Epithelial cell of proximal tubule (primary cell): Measurements from ENCODE around the gene EAPP. TPM values are rescaled to one million over a fixed set of nuclear protein-coding genes. Genes with fewer than 3 reads are reported as not detected.
"Not testable (repeated sequence)": the region's sequence is repeated elsewhere in the genome, so short reads cannot be mapped to it uniquely, and the experiment has no call there.

Source experiments
- DNase-seq: peaks from one replicate; pipeline ENCODE4 v3.0.0-alpha.2; 2011; ENCODE audit warnings: low read depth
- H3K4me3 ChIP-seq: 2 replicates; pipeline ENCODE4 v1.5.1; 2011; ENCODE audit warnings: low read depth, mild to moderate bottlenecking, low read length
- CTCF ChIP-seq: conservative IDR thresholded peaks from 2 replicates; pipeline ENCODE4 v1.5.1; 2012; ENCODE audit warnings: low read depth, mild to moderate bottlenecking, low read length
- total RNA-seq: library from RNA; depleted of rRNA; stranded (reverse); fragments of >200 nt; gene quantifications from 2 replicates; pipeline ENCODE4 v1.2.3, GENCODE V29; 2015

EAPP gene
- total RNA-seq, 1 donor from 2014 or later, result 29.4 TPM

GRCh38 chr14:34478261-34478660 lies 61.2 kb downstream of the EAPP start:
- no peak overlapping the region for H3K4me3 ChIP-seq
- no peak for TF ChIP-seq CTCF
- no peak for DNase-seq

- DNase-seq, H3K4me3 ChIP-seq: not testable (repeated sequence)
These were observed 63.5 kb downstream of the EAPP start for GRCh38 chr14:34476036-34476435.

GRCh38 chr14:34475163-34475562 lies 64.3 kb downstream of the EAPP start:
- no peak overlapping the region for H3K4me3 ChIP-seq
- TF ChIP-seq CTCF, result no peak
- no peak for DNase-seq

- no peak overlapping the region for H3K4me3 ChIP-seq
- DNase-seq, result no peak
- TF ChIP-seq CTCF, result no peak
These were observed 65.3 kb downstream of the EAPP start for GRCh38 chr14:34474187-34474679.

GRCh38 chr14:34472706-34473279 lies 66.7 kb downstream of the EAPP start:
- no peak overlapping the region for H3K4me3 ChIP-seq
- TF ChIP-seq CTCF, result no peak
- no peak for DNase-seq

- H3K4me3 ChIP-seq, result no peak overlapping the region
These were observed 69.2 kb downstream of the EAPP start for GRCh38 chr14:34470319-34470718.

GRCh38 chr14:34466691-34467090 lies 72.8 kb downstream of the EAPP start:
- TF ChIP-seq CTCF, result no peak
- DNase-seq, result no peak

More at GRCh38 chr14:34470319-34470718, 69.2 kb downstream of the EAPP start:
- no peak for DNase-seq
- TF ChIP-seq CTCF, result no peak

More at GRCh38 chr14:34466691-34467090, 72.8 kb downstream of the EAPP start:
- H3K4me3 ChIP-seq, result no peak overlapping the region

Other genes with a start within 250 kb of the EAPP start
- gene SPTSSA, start 77.5 kb downstream of the EAPP start, total RNA-seq, result 9.8 and 12.9 TPM in 2 replicates
- 125 TPM in 2 replicates for gene SNX6, start 90.4 kb upstream of the EAPP start, total RNA-seq
- 54.7 and 67.7 TPM in 2 replicates for gene CFL2, start 174.9 kb upstream of the EAPP start, total RNA-seq